Endodermal cell (in vitro differentiated cells): ENCODE results near the gene ANKRD33B. TPM values are rescaled to one million over a fixed set of nuclear protein-coding genes. Genes with fewer than 3 reads are reported as not detected.

Experiments
- DNase-seq: peaks from one replicate; pipeline ENCODE4 v3.0.0-alpha.2; 2017
- H3K27ac ChIP-seq: 2 replicates; pipeline ENCODE4 v1.5.1; 2013; ENCODE audit warnings: mild to moderate bottlenecking, low read depth, low read length, moderate library complexity
- H3K27me3 ChIP-seq: 2 replicates; pipeline ENCODE4 v1.6.1; 2013; ENCODE audit warnings: mild to moderate bottlenecking, low read length, moderate library complexity; ENCODE audit not compliant: insufficient read depth, control insufficient read depth, poor library complexity, severe bottlenecking
- H3K36me3 ChIP-seq: 2 replicates; pipeline ENCODE4 v1.7.0; 2013; ENCODE audit warnings: mild to moderate bottlenecking, low read length, moderate library complexity; ENCODE audit not compliant: control insufficient read depth, insufficient read depth
- H3K4me1 ChIP-seq: one replicate; pipeline ENCODE4 v1.7.0; 2013; ENCODE audit warnings: low read length; ENCODE audit not compliant: control insufficient read depth, insufficient read depth
- H3K4me3 ChIP-seq: 2 replicates; pipeline ENCODE4 v1.5.1; 2013; ENCODE audit warnings: mild to moderate bottlenecking, low read length, moderate library complexity
- H3K9ac ChIP-seq: 2 replicates; pipeline ENCODE4 v1.6.1; 2013; ENCODE audit warnings: mild to moderate bottlenecking, low read length, moderate library complexity; ENCODE audit not compliant: poor library complexity, severe bottlenecking; ENCODE audit errors: extremely low read depth
- H3K9me3 ChIP-seq: 2 replicates; pipeline ENCODE4 v1.6.1; 2013; ENCODE audit warnings: mild to moderate bottlenecking, low read length, moderate library complexity; ENCODE audit not compliant: control insufficient read depth
- H3K27ac Mint-ChIP-seq: 2 replicates; pipeline ENCODE4 v1.8.0; 2020; ENCODE audit warnings: mixed read lengths
- H3K27me3 Mint-ChIP-seq: 2 replicates; pipeline ENCODE4 v1.8.0; 2021; ENCODE audit warnings: mild to moderate bottlenecking, mixed read lengths; ENCODE audit not compliant: insufficient read depth
- H3K36me3 Mint-ChIP-seq: 2 replicates; pipeline ENCODE4 v1.8.0; 2020; ENCODE audit warnings: low read depth, mixed read lengths
- H3K4me1 Mint-ChIP-seq: 2 replicates; pipeline ENCODE4 v1.8.0; 2020; ENCODE audit warnings: mixed read lengths
- H3K4me3 Mint-ChIP-seq: 2 replicates; pipeline ENCODE4 v1.8.0; 2020; ENCODE audit warnings: mild to moderate bottlenecking, moderate library complexity, mixed read lengths
- H3K9me3 Mint-ChIP-seq: 2 replicates; pipeline ENCODE4 v1.8.0; 2020; ENCODE audit warnings: mild to moderate bottlenecking, mixed read lengths
- CTCF ChIP-seq: fragments of 200-600 bp; sonication (generic); conservative IDR thresholded peaks from 2 replicates; pipeline ENCODE4 v1.5.0; 2021; ENCODE audit warnings: antibody characterized with exemption, mild to moderate bottlenecking
- WGBS, 2 experiments: methylation state at CpG; one replicate each; pipeline versions ENCODE4 v1.1.5 to v1.1.7; 2013; ENCODE audit warnings: missing lambda C conversion rate in 2 of 2, mixed read lengths in 1 of 2; ENCODE audit not compliant: insufficient coverage in 1 of 2, insufficient read length in 1 of 2; 5-methylcytosine and 5-hydroxymethylcytosine counted together
- total RNA-seq, 2 donors: library from RNA; stranded (reverse); fragmentation: NEBNext Ultra II Directional in 1 of 2; extraction: Animal tissue kit (Norgen Biotek cat#: 25700) in 1 of 2; gene quantifications; 2 replicates in 1 of 2; 3 replicates in 1 of 2; pipeline ENCODE4 v1.2.1, GENCODE V29; 2021

Gene ANKRD33B
- total RNA-seq, 2 donors from 2014 or later: 21.9 to 37.2 TPM

GRCh38 chr5:10540951-10541646 is 22.8 kb upstream of the ANKRD33B start:
- Mint-ChIP-seq H3K36me3 (no peaks in the 10 kb centered on the region), H3K4me1 (peaks cover 24% of the 10 kb centered on the region), H3K27ac (no peak overlapping the region), H3K4me3 (no peak overlapping the region), H3K9me3 (no peaks in the 10 kb centered on the region), H3K27me3 (peaks cover 17% of the 10 kb centered on the region)
- no peak overlapping the region for H3K9ac ChIP-seq
- H3K4me1 ChIP-seq: peaks cover 6% of the 10 kb centered on the region
- H3K27ac ChIP-seq: no peak overlapping the region
- 93 to 94% methylated on average over 12 to 13 of the region's 13 CpGs for WGBS, 2 experiments
- DNase-seq: no peak
- peaks cover 7% of the 10 kb centered on the region for H3K27me3 ChIP-seq
- H3K4me3 ChIP-seq: no peak overlapping the region
- no peaks in the 10 kb centered on the region for H3K9me3 ChIP-seq
- H3K36me3 ChIP-seq: no peaks in the 10 kb centered on the region
- TF ChIP-seq CTCF: no peak

GRCh38 chr5:10542055-10542550 is 21.8 kb upstream of the ANKRD33B start:
- H3K9ac ChIP-seq: no peak overlapping the region
- H3K36me3 ChIP-seq: no peaks in the 10 kb centered on the region
- peaks cover 5% of the 10 kb centered on the region for H3K4me1 ChIP-seq
- WGBS, 2 experiments: 93 to 100% methylated on average over 1 to 2 of the region's 2 CpGs
- no peaks in the 10 kb centered on the region for H3K9me3 ChIP-seq
- no peak overlapping the region for H3K27ac Mint-ChIP-seq
- H3K27me3 ChIP-seq: peaks cover 7% of the 10 kb centered on the region
- no peak for TF ChIP-seq CTCF
- no peak overlapping the region for H3K27ac ChIP-seq
- no peak for DNase-seq
- no peaks in the 10 kb centered on the region for H3K9me3 Mint-ChIP-seq
- H3K27me3 Mint-ChIP-seq: peaks cover 17% of the 10 kb centered on the region
- H3K36me3 Mint-ChIP-seq: no peaks in the 10 kb centered on the region
- H3K4me3 Mint-ChIP-seq: no peak overlapping the region
- H3K4me1 Mint-ChIP-seq: peaks cover 18% of the 10 kb centered on the region
- no peak overlapping the region for H3K4me3 ChIP-seq

GRCh38 chr5:10543585-10544040 is 20.3 kb upstream of the ANKRD33B start:
- Mint-ChIP-seq H3K4me1 (peaks cover 12% of the 10 kb centered on the region), H3K4me3 (no peak overlapping the region), H3K27me3 (peaks cover 8% of the 10 kb centered on the region), H3K36me3 (no peaks in the 10 kb centered on the region), H3K9me3 (no peaks in the 10 kb centered on the region), H3K27ac (no peak overlapping the region)
- 91 to 93% methylated on average over 6 to 7 of the region's 7 CpGs for WGBS, 2 experiments
- no peak overlapping the region for H3K4me3 ChIP-seq
- DNase-seq: no peak
- H3K36me3 ChIP-seq: no peaks in the 10 kb centered on the region
- no peak overlapping the region for H3K9ac ChIP-seq
- no peaks in the 10 kb centered on the region for H3K4me1 ChIP-seq
- no peak for TF ChIP-seq CTCF
- H3K27ac ChIP-seq: no peak overlapping the region
- H3K27me3 ChIP-seq: no peaks in the 10 kb centered on the region
- H3K9me3 ChIP-seq: no peaks in the 10 kb centered on the region
